ENCODE results near the gene BRAF. TPM values are rescaled to one million over a fixed set of nuclear protein-coding genes. Genes with fewer than 3 reads are reported as not detected.

BRAF gene
- total and polyA plus RNA-seq, 2 of the 8 experiments (the other 6 are each of a cell fraction or from before 2014, with no cell fraction given), result 11.4 to 32.6 TPM

DNA sequence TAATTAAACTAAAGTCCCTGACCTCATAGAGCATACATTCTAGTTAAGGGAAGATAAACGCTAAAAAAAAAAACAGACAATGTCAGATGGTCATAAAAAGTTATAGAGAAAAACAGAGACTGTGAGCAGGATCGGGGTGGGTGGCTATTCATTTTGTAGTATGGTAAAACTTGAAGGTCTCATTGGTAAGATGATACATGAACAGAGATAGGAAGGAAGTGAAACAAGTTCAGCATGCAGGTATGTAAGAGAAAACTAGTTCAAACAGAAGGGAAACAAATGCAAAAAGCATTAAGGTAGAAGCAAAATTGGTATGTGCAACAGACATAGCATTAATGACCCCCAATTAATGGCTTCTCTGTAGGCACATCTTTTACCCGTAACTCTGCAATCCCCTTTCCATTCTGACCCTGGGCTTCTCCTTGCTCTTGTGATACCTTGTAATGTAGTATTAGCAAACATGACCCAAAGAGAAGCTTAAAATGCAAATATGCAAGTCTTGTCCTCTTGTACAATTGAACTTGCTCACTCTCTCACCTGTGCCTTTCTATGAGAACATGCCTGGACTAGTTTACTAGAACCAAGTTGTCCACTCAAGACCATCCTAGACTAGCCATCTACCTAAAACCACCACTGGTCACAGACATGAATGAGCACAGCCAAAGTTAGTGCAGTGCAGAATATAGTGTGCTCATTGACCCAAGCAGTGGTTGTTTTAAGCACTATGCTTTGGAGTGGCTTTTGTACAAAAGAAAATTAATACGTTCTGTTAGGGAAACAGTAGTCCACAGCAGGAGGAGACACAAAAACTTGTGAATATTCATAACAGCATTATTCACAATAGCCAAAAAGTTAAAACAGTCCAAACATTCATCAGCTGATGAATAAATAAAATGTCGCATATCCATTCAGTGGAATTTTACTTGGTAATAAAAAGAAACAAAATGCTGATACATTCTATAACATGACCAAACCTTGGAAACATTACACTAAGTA, 57.0 kb downstream of the BRAF start (continued):
- no peak for TF ChIP-seq CTBP2 (IDR thresholded peaks at IDR 0.05; ENCODE audit: borderline replicate concordance, insufficient read depth, insufficient read length, low read length)
- no peak for TF ChIP-seq GABPA (IDR thresholded peaks at IDR 0.05; ENCODE audit: borderline replicate concordance, insufficient read depth, low read length)
